HG03108 (cell line): ENCODE results near the gene MDN1.
A peak's percentile ranks its signal among the peaks of the same experiment; 100 is the strongest.
"Not testable (repeated sequence)": the region's sequence is repeated elsewhere in the genome, so short reads cannot be mapped to it uniquely, and the experiment has no call there.

Experiments used
- ATAC-seq: cut with Tn5 transposase; IDR thresholded peaks from one replicate; pipeline ENCODE4 v1.9.1; 2021; ENCODE audit warnings: moderate library complexity; ENCODE audit not compliant: unreplicated experiment

MDN1 gene

GRCh38 chr6:89817481-89817880 lies 2.1 kb downstream of the MDN1 start:
- ATAC-seq, result no peak

DNA sequence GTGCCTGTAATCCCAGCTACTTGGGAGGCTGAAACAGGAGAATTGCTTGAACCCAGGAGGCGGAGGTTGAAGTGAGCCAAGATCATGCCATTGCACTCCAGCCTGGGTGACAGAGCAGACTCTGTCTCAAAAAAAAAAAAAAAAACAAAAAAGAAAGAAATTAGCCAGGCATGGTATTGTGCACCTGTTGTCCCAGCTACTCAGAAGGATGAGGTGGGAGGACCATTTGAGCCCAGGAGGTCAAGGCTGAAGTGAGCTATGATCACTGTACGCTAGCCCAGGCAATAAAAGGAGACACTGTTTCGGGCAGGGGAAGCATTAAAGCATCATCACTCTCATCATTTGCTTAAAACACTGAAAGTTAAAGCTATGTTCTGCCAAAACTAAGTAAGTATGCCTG lies 6.2 kb downstream of the MDN1 start:
- not testable (repeated sequence) for ATAC-seq

DNA sequence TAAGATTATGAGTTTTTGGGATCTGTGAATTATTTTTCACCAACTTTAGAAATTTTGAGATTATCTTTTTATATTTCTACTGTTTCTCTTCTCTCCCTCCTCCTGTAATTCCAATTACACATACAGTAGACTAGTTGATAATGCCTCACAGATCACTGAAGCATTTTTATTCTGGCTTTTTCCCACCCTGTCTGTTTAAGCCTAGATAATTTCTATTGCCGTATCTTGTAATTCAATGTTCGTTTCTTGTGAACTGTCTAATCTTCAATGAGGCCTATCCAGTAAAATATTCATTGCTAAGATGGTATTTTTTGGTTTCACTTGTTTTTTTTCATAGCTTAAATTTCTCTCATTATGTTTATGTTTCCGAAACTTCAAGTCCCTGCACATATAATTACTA lies 12.0 kb downstream of the MDN1 start:
- no peak for ATAC-seq

DNA sequence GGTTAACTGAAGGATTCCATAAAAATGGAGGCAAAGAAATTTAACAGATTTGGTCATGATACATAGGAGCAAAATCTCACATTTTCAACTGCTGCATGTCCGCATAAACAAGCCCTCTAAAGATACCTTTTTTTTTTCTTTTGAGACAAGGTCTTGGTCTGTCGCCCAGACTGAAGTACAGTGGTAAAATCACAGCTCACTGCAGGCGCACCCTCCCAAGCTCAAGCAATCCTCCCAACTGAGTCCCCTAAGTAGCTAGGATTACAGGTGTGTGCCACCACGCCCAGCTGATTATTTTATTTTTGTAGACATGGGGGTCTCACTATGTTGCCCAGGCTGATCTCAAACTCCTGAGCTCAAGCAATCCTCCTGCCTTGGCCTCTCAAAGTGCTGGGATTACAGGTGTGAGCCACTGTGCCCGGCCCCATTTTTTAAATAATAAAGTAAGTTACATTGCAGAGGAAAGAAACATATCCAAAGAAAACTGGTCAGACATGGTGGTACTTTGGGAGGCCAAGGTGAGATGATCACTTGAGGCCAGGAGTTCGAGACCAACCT lies 13.7 kb downstream of the MDN1 start:
- ATAC-seq, result no peak

DNA sequence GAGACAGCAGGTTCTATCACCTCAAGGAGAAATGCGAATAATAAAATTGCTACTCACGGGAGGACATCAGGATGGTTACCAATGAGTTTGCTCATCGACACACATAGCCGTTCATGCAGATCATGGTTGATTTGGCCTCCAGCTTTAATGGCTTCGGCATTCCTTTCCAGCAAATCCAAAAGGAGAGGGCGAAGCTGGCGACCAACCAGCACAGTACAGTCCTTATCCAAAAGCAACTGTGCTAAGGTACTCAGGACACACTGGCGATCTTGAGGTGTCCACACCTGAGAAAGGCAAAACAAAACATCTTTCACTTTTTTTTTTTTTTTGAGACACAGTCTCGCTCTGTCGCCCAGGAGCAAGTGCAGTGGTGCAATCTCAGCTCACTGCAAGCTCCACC lies 16.3 kb downstream of the MDN1 start:
- ATAC-seq, result no peak

- no peak for ATAC-seq
Observed at GRCh38 chr6:89799756-89800155, 19.8 kb downstream of the MDN1 start.

DNA sequence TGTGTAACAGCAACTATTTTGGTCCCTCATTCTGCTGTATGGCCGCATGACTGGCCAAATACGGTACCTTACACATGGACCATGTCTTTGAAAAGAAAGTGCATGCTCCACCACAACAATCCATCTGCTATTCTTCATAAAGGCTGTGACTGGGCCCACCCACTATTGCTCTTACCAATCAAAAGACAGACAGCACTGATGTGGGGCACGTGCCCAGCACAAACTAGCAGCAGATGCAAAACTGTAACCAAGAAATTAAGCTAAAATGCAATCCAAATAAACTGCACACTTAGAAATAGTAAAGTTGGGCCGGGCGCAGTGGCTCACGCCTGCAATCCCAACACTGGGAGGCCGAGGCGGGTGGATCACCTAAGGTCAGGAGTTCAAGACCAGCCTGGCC lies 20.5 kb downstream of the MDN1 start:
- no peak for ATAC-seq

- ATAC-seq, result no peak
Observed at GRCh38 chr6:89797317-89797716, 22.3 kb downstream of the MDN1 start.

DNA sequence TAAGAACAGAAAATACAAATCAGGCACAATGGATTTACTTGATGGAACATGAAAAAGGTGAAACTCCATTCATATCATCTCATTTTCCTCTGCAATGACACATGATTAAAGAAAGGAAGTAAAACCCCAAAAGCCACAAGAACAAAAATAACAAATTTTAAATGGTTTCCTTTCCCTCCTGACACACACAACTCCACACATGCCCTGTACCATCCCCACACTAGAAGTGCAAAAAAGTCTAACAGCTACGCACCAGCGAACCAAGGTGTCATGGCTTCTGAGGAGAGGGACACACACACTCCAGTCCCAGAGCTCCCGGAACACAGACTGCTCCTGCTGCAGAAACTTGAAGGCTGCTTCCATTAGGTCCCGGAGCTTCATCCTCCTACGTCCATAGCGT lies 25.3 kb downstream of the MDN1 start:
- no peak for ATAC-seq

- ATAC-seq, result no peak
Observed at GRCh38 chr6:89793586-89793985, 26.0 kb downstream of the MDN1 start.

DNA sequence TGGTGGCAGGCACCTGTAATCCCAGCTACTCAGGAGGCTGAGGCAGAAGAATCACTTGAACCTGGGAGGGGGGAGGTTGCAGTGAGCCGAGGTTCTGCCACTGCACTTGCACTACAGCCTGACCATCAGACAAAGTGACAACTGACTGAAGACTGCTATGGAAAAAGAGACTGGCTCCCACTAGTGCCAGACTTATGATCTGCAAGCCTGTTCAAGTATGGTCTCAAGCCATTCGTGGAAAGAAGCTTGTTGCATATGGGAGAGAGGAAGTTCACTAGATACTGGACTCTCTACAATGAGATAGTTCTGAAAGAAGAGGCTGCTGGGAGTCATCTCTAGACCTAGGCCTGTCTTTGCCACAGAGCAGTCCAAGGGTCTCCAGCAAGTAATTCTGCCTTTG lies 26.7 kb downstream of the MDN1 start:
- peak; percentile 75 for ATAC-seq

DNA sequence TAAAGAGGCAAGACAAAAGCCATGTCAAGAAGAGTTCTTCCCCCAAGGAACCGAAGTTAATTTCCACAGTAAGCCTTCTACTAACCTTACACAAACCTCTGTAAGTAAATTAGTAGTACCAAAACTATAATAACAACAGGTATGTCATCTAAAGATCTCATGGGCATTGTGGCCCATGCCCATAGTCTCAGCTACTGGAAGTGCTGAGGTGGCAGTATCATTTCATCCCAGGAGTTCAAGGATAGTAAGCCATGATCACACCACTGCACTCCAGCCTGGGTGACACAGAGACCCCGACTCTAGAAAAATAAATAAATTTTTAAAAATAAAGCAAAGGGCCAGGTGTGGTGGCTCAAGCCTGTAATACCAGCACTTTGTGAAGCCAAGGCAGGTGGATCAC lies 29.2 kb downstream of the MDN1 start:
- no peak for ATAC-seq

GRCh38 chr6:89789980-89790379 lies 29.6 kb downstream of the MDN1 start:
- no peak for ATAC-seq

GRCh38 chr6:89787660-89788328 lies 31.8 kb downstream of the MDN1 start:
- ATAC-seq, result no peak

GRCh38 chr6:89786970-89787369 lies 32.6 kb downstream of the MDN1 start:
- ATAC-seq, result no peak

DNA sequence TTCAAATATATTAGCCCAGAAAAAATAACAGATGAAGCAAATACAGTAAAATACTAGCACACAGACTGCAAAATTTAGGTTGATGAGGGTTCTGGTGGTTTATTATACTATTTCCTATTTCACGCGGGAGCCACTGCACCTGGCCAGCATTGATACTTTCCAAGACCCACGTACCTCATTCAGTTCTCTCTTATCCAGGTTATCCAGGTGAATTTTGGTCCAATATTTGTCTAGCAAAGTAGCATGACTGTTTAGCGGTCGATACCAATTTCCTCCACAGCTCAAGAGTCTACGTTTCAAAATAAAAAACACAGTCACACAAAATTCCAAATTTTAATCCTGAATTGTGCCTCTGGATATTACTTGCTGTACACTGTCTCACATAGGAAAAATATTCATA lies 34.8 kb downstream of the MDN1 start:
- no peak for ATAC-seq

DNA sequence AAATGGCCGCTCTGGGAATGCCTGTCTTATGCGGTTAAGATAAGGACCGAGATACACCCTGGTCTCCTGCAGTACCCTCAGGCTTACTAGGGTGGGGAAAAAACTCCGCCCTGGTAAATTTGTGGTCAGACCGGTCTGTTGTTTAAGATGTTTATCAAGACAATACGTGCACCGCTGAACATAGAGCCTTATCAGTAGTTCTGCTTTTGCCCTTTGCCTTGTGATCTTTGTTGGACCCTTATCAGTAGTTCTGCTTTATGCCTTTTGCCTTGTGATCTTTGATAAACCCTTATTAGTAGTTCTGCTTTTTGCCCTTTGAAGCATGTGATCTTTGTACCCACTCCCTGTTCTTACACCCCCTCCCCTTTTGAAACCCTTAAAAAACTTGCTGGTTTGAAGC lies 36.3 kb downstream of the MDN1 start:
- ATAC-seq, result not testable (repeated sequence)

DNA sequence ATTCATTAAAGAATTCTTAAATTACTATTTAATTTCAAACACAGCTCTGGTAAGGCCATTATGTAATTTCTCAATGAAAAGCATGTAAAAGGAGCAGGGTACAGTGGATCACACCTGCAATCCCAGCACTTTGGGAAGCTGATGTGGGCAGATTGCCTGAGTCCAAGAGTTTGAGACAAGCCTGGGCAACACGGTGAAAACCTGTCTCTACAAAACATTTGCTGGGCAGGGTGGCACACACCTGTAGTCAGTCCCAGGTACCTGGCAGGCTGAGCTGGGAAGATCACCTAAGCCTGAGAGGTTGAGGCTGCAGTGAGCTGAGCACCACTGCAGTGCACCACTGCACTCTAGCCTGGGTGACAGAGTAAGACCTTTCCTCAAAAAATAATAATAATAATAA lies 37.4 kb downstream of the MDN1 start:
- no peak for ATAC-seq

DNA sequence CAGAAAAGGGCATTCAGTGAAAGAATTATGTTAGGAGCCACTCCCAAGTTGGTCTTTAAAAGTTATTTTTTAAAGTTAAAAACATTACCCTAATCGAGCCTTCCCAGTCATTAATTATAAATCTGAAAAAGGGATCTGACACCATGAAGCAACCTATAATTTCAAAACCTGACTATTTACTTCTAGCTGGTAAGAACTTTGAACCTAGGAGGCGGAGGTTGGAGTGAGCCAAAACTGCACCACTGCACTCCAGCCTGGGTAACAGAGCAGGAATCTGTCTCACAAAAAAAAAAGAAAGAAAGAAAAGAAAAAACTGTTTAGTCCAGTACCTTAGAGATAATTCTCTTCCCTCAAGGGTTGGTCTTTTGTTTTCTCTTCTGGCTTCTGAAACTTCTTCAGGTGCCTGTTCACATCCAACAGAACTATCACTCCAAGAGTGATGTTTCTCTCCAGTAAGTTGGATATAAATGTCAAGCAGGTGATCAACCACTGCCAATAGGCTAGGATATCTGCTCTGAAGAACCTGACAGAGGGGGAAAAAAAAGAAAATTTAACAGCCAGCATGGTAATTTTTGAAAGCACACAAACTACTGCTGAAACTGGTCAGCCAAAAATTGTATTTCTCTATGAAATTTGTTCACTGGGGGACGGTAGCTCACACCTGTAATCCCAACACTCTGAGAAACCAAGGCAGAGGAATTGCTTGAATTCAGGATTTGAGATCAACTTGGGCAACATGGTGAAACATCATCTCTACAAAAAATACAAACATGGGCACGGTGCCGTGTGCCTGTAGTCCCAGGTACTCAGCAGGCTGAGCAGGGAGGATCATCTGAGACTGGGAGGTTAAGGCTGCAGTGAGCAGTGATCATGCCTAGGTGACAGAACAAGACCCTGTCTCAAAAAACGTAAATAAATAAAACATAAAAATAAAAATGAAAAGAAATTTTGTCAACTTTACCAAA lies 38.2 kb downstream of the MDN1 start:
- ATAC-seq, result no peak

- no peak for ATAC-seq
Observed at GRCh38 chr6:89777455-89777854, 42.1 kb downstream of the MDN1 start.

DNA sequence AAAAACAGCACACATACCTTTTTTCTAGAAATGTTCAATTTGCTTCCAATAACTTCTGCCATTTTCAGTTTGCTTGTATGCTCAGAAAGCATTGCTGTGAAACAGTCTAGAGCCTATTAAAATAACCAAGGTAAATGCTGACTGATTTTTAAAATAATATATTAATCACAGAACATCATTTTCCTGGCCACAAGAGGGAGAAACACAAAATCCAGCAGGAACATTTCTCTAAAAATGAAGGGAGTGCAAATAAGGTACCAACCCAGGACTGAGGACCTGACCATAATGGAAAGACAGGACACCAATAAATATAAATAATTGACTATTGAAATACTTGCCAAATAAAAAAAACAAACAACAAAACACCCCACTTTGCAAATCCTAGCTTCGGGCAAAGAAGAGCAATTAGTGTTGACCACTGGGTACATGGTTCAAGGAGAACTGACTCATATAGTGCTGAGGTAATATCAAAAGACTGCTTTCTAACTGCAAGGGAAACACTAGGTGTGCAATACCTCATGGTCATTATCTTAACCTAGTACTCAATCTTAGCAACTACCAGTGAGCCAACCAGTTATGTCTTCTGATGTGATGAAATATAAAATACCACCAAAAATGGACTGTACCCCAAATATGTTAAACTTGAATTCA lies 42.9 kb downstream of the MDN1 start:
- no peak for ATAC-seq
